AG09309 (cell line): Measurements from ENCODE around the gene CEP170B.

ENCODE experiments used
- DNase-seq: peaks from one replicate; pipeline ENCODE4 v3.0.0-alpha.2; 2010; ENCODE audit warnings: low read depth
- H3K4me3 ChIP-seq: 2 replicates; pipeline ENCODE4 v1.5.1; 2011; ENCODE audit warnings: mild to moderate bottlenecking, low read depth, low read length, moderate library complexity; ENCODE audit not compliant: control insufficient read depth
- TF ChIP-seq, protein P1 (sequence below): IDR thresholded peaks from 2 replicates; pipeline ENCODE4 v1.5.1; 2011; ENCODE audit warnings: mild to moderate bottlenecking, low read depth, low read length, inconsistent platforms; ENCODE audit not compliant: insufficient read depth, control insufficient read depth; ENCODE audit errors: missing control alignments

The CEP170B gene

DNA sequence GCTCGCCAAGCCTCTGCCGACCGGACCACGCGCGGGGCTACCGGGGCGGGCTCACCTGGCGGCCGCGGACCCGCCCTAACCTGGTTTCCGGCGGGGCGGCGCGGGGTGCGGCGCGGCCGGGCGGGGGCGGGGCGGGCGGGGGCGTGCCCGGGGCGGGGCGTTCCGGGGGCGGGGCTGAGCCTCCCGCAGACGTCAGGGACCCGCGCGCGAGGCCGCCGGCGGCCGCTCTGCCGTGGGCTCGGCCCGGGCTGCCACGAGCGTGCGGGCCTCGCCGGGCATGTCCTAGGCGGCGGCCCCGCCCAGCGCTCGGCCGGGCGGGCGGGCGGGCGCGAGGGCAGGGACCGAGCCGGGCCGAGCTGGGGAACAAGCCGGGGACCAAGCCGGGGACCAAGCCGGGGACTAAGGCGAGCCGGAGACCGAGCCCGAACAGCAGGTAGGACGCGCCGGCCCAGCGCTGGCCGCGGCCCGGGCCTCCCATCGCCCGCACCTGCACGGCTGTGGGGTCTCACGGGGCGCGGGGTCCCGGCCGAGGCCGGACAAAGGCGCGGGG, at the start of gene CEP170B:
Gene CEP170B, plus strand, starts transcription at position 188 of the 550 bp plus-strand sequence. CDS start 3,183 bp downstream, outside the sequence.
- TF ChIP-seq, protein P1, sequence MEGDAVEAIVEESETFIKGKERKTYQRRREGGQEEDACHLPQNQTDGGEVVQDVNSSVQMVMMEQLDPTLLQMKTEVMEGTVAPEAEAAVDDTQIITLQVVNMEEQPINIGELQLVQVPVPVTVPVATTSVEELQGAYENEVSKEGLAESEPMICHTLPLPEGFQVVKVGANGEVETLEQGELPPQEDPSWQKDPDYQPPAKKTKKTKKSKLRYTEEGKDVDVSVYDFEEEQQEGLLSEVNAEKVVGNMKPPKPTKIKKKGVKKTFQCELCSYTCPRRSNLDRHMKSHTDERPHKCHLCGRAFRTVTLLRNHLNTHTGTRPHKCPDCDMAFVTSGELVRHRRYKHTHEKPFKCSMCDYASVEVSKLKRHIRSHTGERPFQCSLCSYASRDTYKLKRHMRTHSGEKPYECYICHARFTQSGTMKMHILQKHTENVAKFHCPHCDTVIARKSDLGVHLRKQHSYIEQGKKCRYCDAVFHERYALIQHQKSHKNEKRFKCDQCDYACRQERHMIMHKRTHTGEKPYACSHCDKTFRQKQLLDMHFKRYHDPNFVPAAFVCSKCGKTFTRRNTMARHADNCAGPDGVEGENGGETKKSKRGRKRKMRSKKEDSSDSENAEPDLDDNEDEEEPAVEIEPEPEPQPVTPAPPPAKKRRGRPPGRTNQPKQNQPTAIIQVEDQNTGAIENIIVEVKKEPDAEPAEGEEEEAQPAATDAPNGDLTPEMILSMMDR, result no peak
- DNase-seq, result no peak
- H3K4me3 ChIP-seq, result peak within 1 kb of the TSS; percentile 94

GRCh38 chr14:104816616-104816884, 48.5 kb upstream of the CEP170B start:
- peak overlapping the region; percentile 74 for H3K4me3 ChIP-seq
- no peak for DNase-seq

DNA sequence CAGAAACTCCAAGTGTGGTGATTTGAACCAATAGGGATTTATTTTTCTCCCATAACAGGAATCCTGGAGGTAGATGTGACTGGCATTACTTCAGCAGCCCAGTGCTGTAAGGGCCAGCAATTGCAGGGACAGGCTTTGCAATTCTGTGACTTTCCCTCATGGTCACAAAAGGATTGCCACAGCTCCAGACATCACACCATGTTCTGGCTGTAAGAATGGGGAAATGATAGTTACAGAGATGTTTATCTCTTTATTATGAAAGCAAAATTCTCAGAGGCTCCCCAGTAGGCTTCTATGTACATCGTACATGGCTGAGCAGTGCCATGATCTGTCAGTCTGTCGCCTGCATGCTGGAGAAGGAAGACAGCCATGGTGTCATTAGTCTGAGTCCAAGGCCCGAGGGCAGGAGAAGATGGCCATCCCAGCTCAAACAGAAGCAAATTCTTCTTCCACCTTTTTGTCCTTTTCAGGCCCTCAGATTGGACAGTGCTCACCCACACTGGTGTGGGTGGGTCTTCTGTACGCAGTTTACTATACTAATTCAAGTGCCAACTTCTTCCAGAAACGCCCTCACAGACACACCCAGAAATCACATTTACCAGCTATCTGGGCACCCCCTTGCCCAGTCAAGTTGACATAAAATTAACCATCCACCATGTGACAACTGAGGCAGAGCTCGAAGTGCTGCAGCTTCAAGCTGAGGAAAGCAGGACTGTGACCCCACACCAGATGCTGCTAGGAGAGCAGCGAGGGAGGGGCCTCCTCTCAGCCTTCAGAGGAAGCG, 46.9 kb upstream of the CEP170B start:
- DNase-seq, result no peak
- TF ChIP-seq, protein P1, result no peak
- no peak overlapping the region for H3K4me3 ChIP-seq

More at GRCh38 chr14:104816616-104816884, 48.5 kb upstream of the CEP170B start:
- TF ChIP-seq, protein P1, result no peak

DNA sequence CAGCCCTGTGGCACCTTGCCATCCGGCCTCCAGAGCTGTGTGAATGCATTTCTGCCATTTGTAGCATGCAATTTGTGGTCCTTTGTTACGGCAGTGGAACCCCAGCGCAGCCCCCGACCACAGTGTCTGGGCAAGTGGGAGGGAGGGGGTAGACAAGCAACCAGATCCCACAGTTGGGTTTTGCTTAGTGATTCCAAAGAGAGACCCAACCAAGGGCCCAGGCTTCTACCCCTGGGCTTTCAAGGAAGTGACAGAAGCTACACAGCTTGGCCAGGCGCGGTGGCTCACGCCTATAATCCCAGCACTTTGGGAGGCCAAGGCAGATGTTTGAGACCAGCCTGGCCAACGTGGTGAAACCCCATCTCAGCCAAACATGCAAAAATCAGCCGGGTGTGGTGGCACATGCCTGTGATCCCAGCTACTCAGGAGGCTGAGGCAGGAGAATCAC, 46.3 kb upstream of the CEP170B start:
- TF ChIP-seq, protein P1, result no peak
- DNase-seq, result no peak
- H3K4me3 ChIP-seq, result no peak overlapping the region

- DNase-seq, result no peak
- no peak overlapping the region for H3K4me3 ChIP-seq
- TF ChIP-seq, protein P1, result no peak
These were observed 45.7 kb upstream of the CEP170B start for GRCh38 chr14:104819361-104819781.

- TF ChIP-seq, protein P1, result peak; percentile 62
These were observed 44.3 kb upstream of the CEP170B start for GRCh38 chr14:104820669-104821228.

More at GRCh38 chr14:104820669-104821228, 44.3 kb upstream of the CEP170B start:
- no peak for DNase-seq
- H3K4me3 ChIP-seq, result no peak overlapping the region
